MM.1S (cell line): ENCODE measurements around the gene KIAA1671.

Experiments used
- CTCF ChIP-seq: fragments of 300-600 bp; sonication (generic); IDR thresholded peaks from 2 replicates; pipeline ENCODE4 v1.5.1; 2016; ENCODE audit warnings: antibody characterized with exemption, low read length, mixed read lengths
- EZH2 ChIP-seq: fragments of 300-600 bp; sonication (generic); optimal IDR thresholded peaks from 2 replicates; pipeline ENCODE3; 2017; ENCODE audit warnings: low read depth, mild to moderate bottlenecking, antibody characterized with exemption, low read length, mixed read lengths
- EZH2phosphoT487 ChIP-seq: fragments of 300-600 bp; sonication (generic); IDR thresholded peaks from 2 replicates; pipeline ENCODE4 v1.6.1; 2018; ENCODE audit warnings: antibody characterized with exemption, low read length

GRCh38 chr22:25092119-25092518 is 139.6 kb downstream of the KIAA1671 start:
- TF ChIP-seq CTCF (no peak), EZH2 (no peak), EZH2phosphoT487 (no peak)
